AG10803 (cell line): ENCODE data around the gene CHMP4B.
A peak's percentile ranks its signal among the peaks of the same experiment; 100 is the strongest.

ENCODE experiments used
- DNase-seq: peaks from one replicate; pipeline ENCODE4 v3.0.0; 2010; ENCODE audit warnings: low read depth
- H3K4me3 ChIP-seq: 2 replicates; pipeline ENCODE4 v1.5.1; 2011; ENCODE audit warnings: mild to moderate bottlenecking, low read length, control low read depth
- TF ChIP-seq, protein P1 (sequence below): conservative IDR thresholded peaks from 2 replicates; pipeline ENCODE4 v1.5.1; 2011; ENCODE audit warnings: mild to moderate bottlenecking, low read length, control low read depth, inconsistent platforms

The CHMP4B gene

DNA sequence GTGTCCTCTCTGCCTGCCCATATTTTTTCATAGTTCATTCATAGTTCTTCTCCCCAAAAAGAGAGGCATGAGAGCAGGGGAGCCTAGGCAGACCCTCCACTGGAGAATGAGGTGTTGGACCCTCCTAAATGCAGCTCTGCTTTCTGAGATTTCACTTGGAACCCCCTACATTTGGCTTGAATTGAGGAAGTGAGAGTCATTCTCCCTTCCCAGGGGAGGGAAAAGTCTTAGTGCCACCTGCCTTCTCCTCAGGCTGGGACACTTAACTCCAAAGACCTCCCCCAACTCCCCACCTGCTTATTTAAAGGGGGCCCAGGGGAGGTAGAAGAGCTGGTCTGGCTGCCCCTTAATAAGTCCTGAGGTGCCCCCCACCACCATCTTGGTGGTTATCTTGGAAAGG is 78.2 kb downstream of the CHMP4B start:
- DNase-seq = no peak
- TF ChIP-seq, protein P1, sequence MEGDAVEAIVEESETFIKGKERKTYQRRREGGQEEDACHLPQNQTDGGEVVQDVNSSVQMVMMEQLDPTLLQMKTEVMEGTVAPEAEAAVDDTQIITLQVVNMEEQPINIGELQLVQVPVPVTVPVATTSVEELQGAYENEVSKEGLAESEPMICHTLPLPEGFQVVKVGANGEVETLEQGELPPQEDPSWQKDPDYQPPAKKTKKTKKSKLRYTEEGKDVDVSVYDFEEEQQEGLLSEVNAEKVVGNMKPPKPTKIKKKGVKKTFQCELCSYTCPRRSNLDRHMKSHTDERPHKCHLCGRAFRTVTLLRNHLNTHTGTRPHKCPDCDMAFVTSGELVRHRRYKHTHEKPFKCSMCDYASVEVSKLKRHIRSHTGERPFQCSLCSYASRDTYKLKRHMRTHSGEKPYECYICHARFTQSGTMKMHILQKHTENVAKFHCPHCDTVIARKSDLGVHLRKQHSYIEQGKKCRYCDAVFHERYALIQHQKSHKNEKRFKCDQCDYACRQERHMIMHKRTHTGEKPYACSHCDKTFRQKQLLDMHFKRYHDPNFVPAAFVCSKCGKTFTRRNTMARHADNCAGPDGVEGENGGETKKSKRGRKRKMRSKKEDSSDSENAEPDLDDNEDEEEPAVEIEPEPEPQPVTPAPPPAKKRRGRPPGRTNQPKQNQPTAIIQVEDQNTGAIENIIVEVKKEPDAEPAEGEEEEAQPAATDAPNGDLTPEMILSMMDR = no peak
- no peak overlapping the region for H3K4me3 ChIP-seq

DNA sequence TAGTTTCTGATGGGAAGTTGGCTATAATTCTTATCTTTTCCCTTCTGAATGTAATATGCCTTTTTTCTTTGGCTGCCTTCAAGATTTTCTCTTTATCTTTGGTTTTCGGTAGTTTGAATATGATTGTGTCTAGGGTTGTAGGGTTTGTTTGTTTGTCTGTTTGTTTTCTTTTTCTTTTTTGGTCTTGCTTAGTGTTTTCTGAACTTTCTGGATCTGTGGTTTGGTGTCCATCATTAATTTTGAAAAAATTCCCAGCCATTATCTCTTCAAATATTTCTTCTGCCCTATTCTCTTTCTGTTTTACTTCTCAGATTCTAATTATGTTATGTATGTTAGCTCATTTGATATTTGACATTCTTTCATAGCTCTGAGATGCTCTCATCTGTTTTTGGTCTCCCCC is 79.4 kb downstream of the CHMP4B start:
- DNase-seq = no peak
- H3K4me3 ChIP-seq = no peak overlapping the region
- TF ChIP-seq, protein P1 = no peak

DNA sequence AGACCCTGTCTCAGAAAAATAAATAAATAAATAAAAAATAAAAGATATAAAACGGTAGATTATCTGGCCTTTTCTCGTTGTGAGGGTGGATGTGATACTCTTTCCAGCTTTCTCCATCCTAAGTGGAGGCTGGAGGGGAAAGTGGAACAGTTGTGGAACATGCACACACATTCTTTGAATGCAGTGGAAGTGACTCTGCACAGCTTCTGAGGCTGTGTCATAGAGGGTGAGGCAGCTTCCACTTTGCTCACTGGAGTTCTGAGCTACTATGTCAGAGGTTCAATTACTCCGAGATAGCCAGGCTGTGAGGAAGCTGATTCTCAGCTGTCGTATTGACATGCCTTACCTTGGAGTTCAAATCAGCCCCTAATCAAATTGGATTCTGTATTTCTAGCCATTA is 82.2 kb downstream of the CHMP4B start:
- TF ChIP-seq, protein P1 = no peak
- no peak overlapping the region for H3K4me3 ChIP-seq
- peak; percentile 73 for DNase-seq

DNA sequence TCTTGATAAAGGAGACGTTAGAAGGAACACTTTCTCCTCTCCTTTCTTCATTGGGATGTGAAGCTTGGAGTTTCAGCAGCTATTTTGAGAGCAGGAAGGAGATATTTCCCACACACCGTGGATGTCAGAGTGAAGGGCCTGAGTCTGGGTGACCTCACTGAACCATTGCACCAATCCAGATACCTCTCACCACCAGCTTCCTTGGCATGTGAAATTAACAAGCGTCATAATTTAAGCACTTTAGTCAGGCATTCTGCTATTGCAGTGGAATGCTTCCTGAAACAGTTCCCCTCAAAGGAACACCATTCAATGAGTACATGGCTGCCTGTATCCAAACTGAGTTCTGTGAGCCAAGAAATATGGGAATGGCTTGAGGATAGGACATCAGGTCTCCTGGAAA is 83.7 kb downstream of the CHMP4B start:
- TF ChIP-seq, protein P1 = no peak
- DNase-seq = peak; percentile 62
- H3K4me3 ChIP-seq = no peak overlapping the region

DNA sequence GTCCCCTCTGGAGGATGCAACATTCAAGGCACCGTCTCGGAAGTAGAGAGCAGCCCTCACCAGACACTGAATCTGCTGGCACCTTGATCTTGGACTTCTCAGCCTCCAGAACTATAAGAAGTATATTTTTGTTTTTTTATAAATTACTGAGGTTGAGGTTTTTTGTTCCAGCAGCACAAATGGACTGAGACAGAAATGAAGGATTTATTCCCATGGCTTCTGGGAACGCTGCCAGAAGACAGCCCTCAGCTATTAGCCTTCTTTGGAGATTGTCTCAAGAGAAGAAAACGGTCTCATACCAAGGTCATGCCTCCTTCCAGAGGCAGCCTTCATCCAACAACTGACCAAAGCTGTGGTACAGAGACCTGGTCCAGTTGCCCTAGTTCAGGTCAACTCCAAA is 85.4 kb downstream of the CHMP4B start:
- TF ChIP-seq, protein P1 = no peak
- no peak overlapping the region for H3K4me3 ChIP-seq
- peak; percentile 44 for DNase-seq

DNA sequence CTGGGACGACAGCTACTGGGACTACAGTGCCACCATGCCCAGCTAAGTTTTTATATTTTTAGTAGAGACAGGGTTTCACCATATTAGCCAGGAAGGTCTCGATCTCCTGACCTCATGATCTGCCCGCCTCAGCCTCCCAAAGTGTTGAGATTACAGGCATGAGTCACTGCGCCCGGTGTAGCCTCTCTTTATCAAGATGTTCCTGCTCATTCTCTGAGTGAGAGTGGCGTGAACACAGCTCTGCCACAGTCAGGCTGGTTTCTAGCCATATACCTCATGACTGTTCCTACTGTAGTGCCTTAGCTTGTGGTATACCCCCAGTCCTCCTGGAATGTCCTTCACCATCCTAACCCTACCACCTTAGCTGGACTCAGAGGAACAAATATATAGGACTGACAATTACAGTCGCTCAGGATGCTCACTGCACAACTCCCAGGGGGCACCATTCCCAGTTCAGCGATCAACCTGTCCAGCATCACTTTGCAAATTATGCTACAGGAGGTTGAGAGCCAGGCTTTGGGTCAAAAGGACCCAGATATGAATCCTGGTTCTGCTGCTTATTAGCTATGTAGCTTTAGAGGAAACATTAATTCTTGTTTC is 86.3 kb downstream of the CHMP4B start:
- no peak overlapping the region for H3K4me3 ChIP-seq
- TF ChIP-seq, protein P1 = 0 out of 2 replicates have a peak, but pooled peaks have one; percentile 4
- no peak for DNase-seq

DNA sequence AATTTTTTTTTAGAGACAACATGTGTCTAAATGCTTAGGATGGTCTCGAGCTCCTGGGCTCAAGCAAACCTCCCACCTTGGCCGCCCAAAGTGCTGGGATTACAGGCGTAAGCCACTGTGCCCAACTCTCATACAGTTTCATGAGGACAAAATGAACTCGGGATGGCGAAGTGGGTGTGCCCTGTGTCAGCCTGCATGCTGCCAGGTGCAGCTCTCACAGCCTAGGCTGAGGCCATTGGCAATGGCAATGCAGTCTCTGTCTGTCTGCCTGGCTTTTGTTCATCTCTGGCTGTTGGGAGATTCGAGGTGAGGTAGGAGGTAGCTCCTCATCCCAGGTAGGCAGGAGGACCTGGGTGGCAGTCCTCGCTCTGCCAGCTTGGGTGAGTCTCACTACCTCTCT is 88.0 kb downstream of the CHMP4B start:
- TF ChIP-seq, protein P1 = no peak
- no peak overlapping the region for H3K4me3 ChIP-seq

More for the DNA sequence above, 88.0 kb downstream of the CHMP4B start:
- no peak for DNase-seq
